K562 (cell line): ENCODE data around the gene PKDCC. TPM values are rescaled to one million over a fixed set of nuclear protein-coding genes. Genes with fewer than 3 reads are reported as not detected.

ENCODE experiments used
- BRD4 ChIP-seq: fragments of 200-600 bp; sonication (generic); IDR thresholded peaks from 2 replicates; pipeline ENCODE4 v1.6.1; 2017; ENCODE audit warnings: inconsistent platforms
- CBX5 ChIP-seq: IDR thresholded peaks from 2 replicates; pipeline ENCODE4 v1.6.1; 2014; ENCODE audit warnings: low read depth, borderline replicate concordance
- FOS ChIP-seq: IDR thresholded peaks from 3 replicates; pipeline ENCODE4 v1.6.1; 2011; ENCODE audit not compliant: insufficient read length; ENCODE audit errors: extremely low read depth
- GTF2F1 ChIP-seq: IDR thresholded peaks from 2 replicates; pipeline ENCODE4 v1.6.1; 2011; ENCODE audit warnings: low read depth, low read length, improper control_type of control experiment
- ZBTB40 ChIP-seq, 2 experiments: fragments of 450-650 bp in 1 of 2; sonication (generic) in 1 of 2; formaldehyde crosslinking in 1 of 2; IDR thresholded peaks; 2 replicates each; pipeline versions ENCODE4 v1.7.1 to v1.9.0; 2016 to 2022; ENCODE audit warnings: inconsistent platforms in 1 of 2, mild to moderate bottlenecking in 1 of 2, missing genetic modification reagents in 1 of 2
- ZNF232 ChIP-seq: sonication (generic); formaldehyde crosslinking; IDR thresholded peaks from 2 replicates; pipeline ENCODE4 v1.8.0; 2022; ENCODE audit warnings: mild to moderate bottlenecking, missing genetic modification reagents
- polyA plus RNA-seq, 8 experiments: library from polyadenylated mRNA; depleted of rRNA in 4 of 8; stranded (reverse) in 5 of 8; unstranded in 3 of 8; fragments of >200 nt; fragmentation: Nextera tagmentation in 2 of 8; fragmentation: Illumina TruSeq in 1 of 8; extraction: Ambion mirVana in 2 of 8; extraction: Trizol in 1 of 8; gene quantifications; 2 replicates each; pipeline versions ENCODE4 v1.2.1 to v1.2.3, GENCODE V29; 2011 to 2014; ENCODE audit warnings: inconsistent platforms in 1 of 8, missing spikeins in 1 of 8
- total RNA-seq, 7 experiments: library from RNA; depleted of rRNA in 6 of 7; stranded (reverse); fragments of >200 nt in 6 of 7; fragmentation: Illumina TruSeq in 2 of 7; extraction: Trizol in 2 of 7; gene quantifications; 2 replicates each; pipeline versions ENCODE4 v1.2.1 to v1.2.3, GENCODE V29; 2011 to 2021; ENCODE audit warnings: low replicate concordance in 1 of 7

PKDCC gene
- total and polyA plus RNA-seq, 9 of the 15 experiments (the other 6 are each of a cell fraction or from before 2014, with no cell fraction given), result 0.62 to 14.8 (median 1.3) TPM; not detected in 2

GRCh38 chr2:42029171-42029570, 18.6 kb upstream of the PKDCC start (continued):
- TF ChIP-seq ZBTB40 (IDR thresholded peaks at IDR 0.05) (no peak), ZBTB40 (CRISPR knock-in tag; IDR thresholded peaks at IDR 0.05) (no peak), GTF2F1 (no peak), ZNF232 (no peak), CBX5 (no peak), BRD4 (no peak), FOS (no peak)
